HUES48 (cell line): ENCODE results near the gene CDH19.

Experiments
- H3K27ac ChIP-seq: one replicate; pipeline ENCODE4 v1.7.0; 2013; ENCODE audit warnings: low read depth, low read length, inconsistent platforms
- H3K27me3 ChIP-seq: 2 replicates; pipeline ENCODE4 v1.6.1; 2013; ENCODE audit warnings: mild to moderate bottlenecking, low read length; ENCODE audit not compliant: control insufficient read depth, insufficient read depth
- H3K36me3 ChIP-seq: 2 replicates; pipeline ENCODE4 v1.6.1; 2013; ENCODE audit warnings: low read length; ENCODE audit not compliant: control insufficient read depth, insufficient read depth
- H3K4me1 ChIP-seq: 2 replicates; pipeline ENCODE4 v1.6.1; 2013; ENCODE audit warnings: mild to moderate bottlenecking, low read length; ENCODE audit not compliant: control insufficient read depth, insufficient read depth
- H3K4me3 ChIP-seq: 2 replicates; pipeline ENCODE4 v1.5.1; 2013; ENCODE audit warnings: mild to moderate bottlenecking, low read depth, low read length
- H3K9ac ChIP-seq: 2 replicates; pipeline ENCODE4 v1.6.1; 2013; ENCODE audit warnings: mild to moderate bottlenecking, low read depth, low read length, moderate library complexity
- H3K9me3 ChIP-seq: 2 replicates; pipeline ENCODE4 v1.6.1; 2013; ENCODE audit warnings: low read length; ENCODE audit not compliant: control insufficient read depth, insufficient read depth

Gene CDH19

GRCh38 chr18:66621816-66622576, 18.1 kb upstream of the CDH19 start:
- H3K4me3 ChIP-seq: no peak overlapping the region
- no peaks in the 10 kb centered on the region for H3K36me3 ChIP-seq
- no peaks in the 10 kb centered on the region for H3K27me3 ChIP-seq
- peaks cover 15% of the 10 kb centered on the region; the same call in 1 of the 2 replicates for H3K4me1 ChIP-seq
- H3K9me3 ChIP-seq: no peaks in the 10 kb centered on the region
- no peak overlapping the region for H3K27ac ChIP-seq
- H3K9ac ChIP-seq: no peak overlapping the region

- Histone ChIP-seq H3K9ac (no peak overlapping the region), H3K4me3 (no peak overlapping the region), H3K4me1 (no peaks in the 10 kb centered on the region), H3K9me3 (no peaks in the 10 kb centered on the region), H3K27ac (no peak overlapping the region), H3K36me3 (no peaks in the 10 kb centered on the region), H3K27me3 (no peaks in the 10 kb centered on the region)
Measured at GRCh38 chr18:66616523-66616983, 12.7 kb upstream of the CDH19 start.

GRCh38 chr18:66615176-66615575, 11.3 kb upstream of the CDH19 start:
- no peak overlapping the region for H3K4me3 ChIP-seq
- no peaks in the 10 kb centered on the region for H3K27me3 ChIP-seq
- H3K4me1 ChIP-seq: no peaks in the 10 kb centered on the region
- H3K9me3 ChIP-seq: no peaks in the 10 kb centered on the region
- H3K27ac ChIP-seq: no peak overlapping the region
- no peak overlapping the region for H3K9ac ChIP-seq
- no peaks in the 10 kb centered on the region for H3K36me3 ChIP-seq

- Histone ChIP-seq H3K9me3 (no peaks in the 10 kb centered on the region), H3K4me3 (no peak overlapping the region), H3K36me3 (no peaks in the 10 kb centered on the region), H3K9ac (no peak overlapping the region), H3K4me1 (no peaks in the 10 kb centered on the region), H3K27me3 (no peaks in the 10 kb centered on the region), H3K27ac (no peak overlapping the region)
Measured at GRCh38 chr18:66607632-66608031, 3.7 kb upstream of the CDH19 start.

GRCh38 chr18:66601649-66602048, 2.2 kb downstream of the CDH19 start:
- Histone ChIP-seq H3K36me3 (no peaks in the 10 kb centered on the region), H3K4me1 (no peaks in the 10 kb centered on the region), H3K4me3 (no peak overlapping the region), H3K27me3 (no peaks in the 10 kb centered on the region), H3K9me3 (no peaks in the 10 kb centered on the region), H3K27ac (no peak overlapping the region), H3K9ac (no peak overlapping the region)

- Histone ChIP-seq H3K27me3 (no peaks in the 10 kb centered on the region), H3K9ac (no peak overlapping the region), H3K4me3 (no peak overlapping the region), H3K4me1 (no peaks in the 10 kb centered on the region), H3K36me3 (no peaks in the 10 kb centered on the region), H3K9me3 (no peaks in the 10 kb centered on the region), H3K27ac (no peak overlapping the region)
Measured at GRCh38 chr18:66599190-66599589, 4.7 kb downstream of the CDH19 start.

- H3K9ac ChIP-seq: no peak overlapping the region
- H3K27me3 ChIP-seq: no peaks in the 10 kb centered on the region
- no peaks in the 10 kb centered on the region for H3K4me1 ChIP-seq
- H3K27ac ChIP-seq: no peak overlapping the region
- H3K36me3 ChIP-seq: no peaks in the 10 kb centered on the region
- no peak overlapping the region for H3K4me3 ChIP-seq
- H3K9me3 ChIP-seq: no peaks in the 10 kb centered on the region
Measured at GRCh38 chr18:66587430-66587829, 16.5 kb downstream of the CDH19 start.

GRCh38 chr18:66582211-66582610, 21.7 kb downstream of the CDH19 start:
- no peaks in the 10 kb centered on the region for H3K4me1 ChIP-seq
- no peak overlapping the region for H3K27ac ChIP-seq
- no peak overlapping the region for H3K9ac ChIP-seq
- no peak overlapping the region for H3K4me3 ChIP-seq
- no peaks in the 10 kb centered on the region for H3K27me3 ChIP-seq
- no peaks in the 10 kb centered on the region for H3K9me3 ChIP-seq
- no peaks in the 10 kb centered on the region for H3K36me3 ChIP-seq

GRCh38 chr18:66575263-66575662, 28.6 kb downstream of the CDH19 start:
- no peaks in the 10 kb centered on the region for H3K4me1 ChIP-seq
- no peaks in the 10 kb centered on the region for H3K27me3 ChIP-seq
- H3K36me3 ChIP-seq: no peaks in the 10 kb centered on the region
- H3K9me3 ChIP-seq: no peaks in the 10 kb centered on the region
- H3K4me3 ChIP-seq: no peak overlapping the region
- H3K9ac ChIP-seq: no peak overlapping the region
- H3K27ac ChIP-seq: no peak overlapping the region

- H3K4me1 ChIP-seq: no peaks in the 10 kb centered on the region
- no peaks in the 10 kb centered on the region for H3K36me3 ChIP-seq
- H3K27ac ChIP-seq: no peak overlapping the region
- H3K27me3 ChIP-seq: no peaks in the 10 kb centered on the region
- H3K9me3 ChIP-seq: no peaks in the 10 kb centered on the region
- no peak overlapping the region for H3K9ac ChIP-seq
- no peak overlapping the region for H3K4me3 ChIP-seq
Measured at GRCh38 chr18:66571845-66572244, 32.0 kb downstream of the CDH19 start.

GRCh38 chr18:66566616-66567015, 37.3 kb downstream of the CDH19 start:
- no peaks in the 10 kb centered on the region for H3K36me3 ChIP-seq
- no peak overlapping the region for H3K4me3 ChIP-seq
- no peaks in the 10 kb centered on the region for H3K27me3 ChIP-seq
- no peaks in the 10 kb centered on the region for H3K4me1 ChIP-seq
- no peaks in the 10 kb centered on the region for H3K9me3 ChIP-seq
- H3K27ac ChIP-seq: no peak overlapping the region
- no peak overlapping the region for H3K9ac ChIP-seq
